Neural crest cell (in vitro differentiated cells): ENCODE data around the gene PIP5K1A. TPM values are rescaled to one million over a fixed set of nuclear protein-coding genes. Genes with fewer than 3 reads are reported as not detected.

ENCODE experiments used
- DNase-seq: peaks from one replicate; pipeline ENCODE4 v3.0.0; 2021; ENCODE audit warnings: low read depth, mixed read lengths, low spot score
- H3K27ac Mint-ChIP-seq: one replicate; pipeline ENCODE4 v1.8.0; 2021; ENCODE audit warnings: mild to moderate bottlenecking, mixed read lengths; ENCODE audit not compliant: unreplicated experiment
- H3K27me3 Mint-ChIP-seq: 2 replicates; pipeline ENCODE4 v1.8.0; 2021; ENCODE audit warnings: low read depth, mild to moderate bottlenecking, mixed read lengths
- H3K36me3 Mint-ChIP-seq: 2 replicates; pipeline ENCODE4 v1.8.0; 2021; ENCODE audit warnings: low read depth, mild to moderate bottlenecking, mixed read lengths
- H3K4me1 Mint-ChIP-seq: 2 replicates; pipeline ENCODE4 v1.8.0; 2021; ENCODE audit warnings: mixed read lengths
- H3K4me3 Mint-ChIP-seq: one replicate; pipeline ENCODE4 v1.8.0; 2021; ENCODE audit warnings: mild to moderate bottlenecking, mixed read lengths
- H3K9me3 Mint-ChIP-seq: 2 replicates; pipeline ENCODE4 v1.8.0; 2021; ENCODE audit warnings: mixed read lengths
- total RNA-seq: library from RNA; stranded (reverse); gene quantifications from 2 replicates; pipeline ENCODE4 v1.2.1, GENCODE V29; 2021
- TF ChIP-seq, protein P1 (sequence below): fragments of 200-600 bp; sonication (generic); conservative IDR thresholded peaks from 2 replicates; pipeline ENCODE4 v1.5.0; 2021; ENCODE audit warnings: antibody characterized with exemption, mild to moderate bottlenecking

The PIP5K1A gene
- total RNA-seq, 1 donor from 2014 or later, result 96.2 TPM

DNA sequence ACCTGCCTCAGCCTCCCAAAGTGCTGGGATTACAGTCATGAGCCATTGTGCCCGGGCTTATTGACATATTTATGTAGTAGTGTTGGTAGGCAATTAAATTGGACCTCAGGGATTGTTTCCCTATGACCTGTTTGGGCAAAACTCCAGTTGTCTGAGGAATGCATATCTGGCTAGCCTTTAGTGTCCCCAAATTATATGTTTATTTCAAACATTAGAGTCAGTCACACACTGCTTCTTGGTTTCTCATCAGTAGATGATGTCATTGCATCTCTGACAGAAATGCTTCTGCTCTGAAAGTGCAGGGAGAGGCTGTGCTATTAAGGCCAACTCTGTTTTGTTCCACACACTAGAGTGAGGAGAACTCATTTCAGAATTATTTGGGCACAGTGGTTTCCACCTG is 12.5 kb downstream of the PIP5K1A start:
- TF ChIP-seq, protein P1, sequence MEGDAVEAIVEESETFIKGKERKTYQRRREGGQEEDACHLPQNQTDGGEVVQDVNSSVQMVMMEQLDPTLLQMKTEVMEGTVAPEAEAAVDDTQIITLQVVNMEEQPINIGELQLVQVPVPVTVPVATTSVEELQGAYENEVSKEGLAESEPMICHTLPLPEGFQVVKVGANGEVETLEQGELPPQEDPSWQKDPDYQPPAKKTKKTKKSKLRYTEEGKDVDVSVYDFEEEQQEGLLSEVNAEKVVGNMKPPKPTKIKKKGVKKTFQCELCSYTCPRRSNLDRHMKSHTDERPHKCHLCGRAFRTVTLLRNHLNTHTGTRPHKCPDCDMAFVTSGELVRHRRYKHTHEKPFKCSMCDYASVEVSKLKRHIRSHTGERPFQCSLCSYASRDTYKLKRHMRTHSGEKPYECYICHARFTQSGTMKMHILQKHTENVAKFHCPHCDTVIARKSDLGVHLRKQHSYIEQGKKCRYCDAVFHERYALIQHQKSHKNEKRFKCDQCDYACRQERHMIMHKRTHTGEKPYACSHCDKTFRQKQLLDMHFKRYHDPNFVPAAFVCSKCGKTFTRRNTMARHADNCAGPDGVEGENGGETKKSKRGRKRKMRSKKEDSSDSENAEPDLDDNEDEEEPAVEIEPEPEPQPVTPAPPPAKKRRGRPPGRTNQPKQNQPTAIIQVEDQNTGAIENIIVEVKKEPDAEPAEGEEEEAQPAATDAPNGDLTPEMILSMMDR, result no peak
- Mint-ChIP-seq H3K27me3 (no peaks in the 10 kb centered on the region), H3K4me3 (no peak overlapping the region), H3K36me3 (peaks cover 4% of the 10 kb centered on the region), H3K4me1 (peaks cover 5% of the 10 kb centered on the region), H3K27ac (no peak overlapping the region), H3K9me3 (no peaks in the 10 kb centered on the region)
- DNase-seq, result no peak

DNA sequence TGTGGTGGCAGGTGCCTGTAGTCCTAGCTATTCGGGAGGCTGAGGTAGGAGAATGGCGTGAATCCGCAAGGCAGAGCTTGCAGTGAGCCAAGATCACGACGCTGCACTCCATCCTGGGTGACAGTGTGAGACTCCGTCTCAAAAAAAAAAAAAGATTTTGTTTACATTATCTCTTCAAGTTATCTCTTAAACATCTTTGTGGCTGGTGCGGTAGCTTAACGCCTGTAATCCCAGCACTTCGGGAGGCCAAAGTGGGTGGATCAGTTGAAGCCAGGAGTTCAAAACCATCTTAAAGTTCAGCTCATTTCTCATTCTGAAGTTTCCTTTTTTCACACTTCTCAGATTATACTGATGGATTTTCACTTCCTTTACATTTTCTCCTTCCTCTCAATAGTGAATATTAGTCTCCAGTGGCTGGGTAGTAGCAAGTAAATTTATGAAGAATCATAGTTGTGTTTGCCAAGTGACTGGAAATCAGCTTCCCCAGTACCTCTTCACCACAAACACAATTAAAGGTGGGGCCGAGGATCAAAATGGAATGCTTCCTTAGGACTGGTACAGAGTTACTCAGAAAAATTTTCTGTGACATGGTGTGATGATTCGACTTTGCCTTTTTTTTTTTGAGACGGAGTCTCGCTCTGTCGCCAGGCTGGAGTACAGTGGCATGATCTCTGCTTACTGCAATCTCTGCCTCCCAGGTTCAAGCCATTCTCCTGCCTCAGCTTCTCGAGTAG is 13.8 kb downstream of the PIP5K1A start:
- H3K4me3 Mint-ChIP-seq, result no peak overlapping the region
- no peaks in the 10 kb centered on the region for H3K27me3 Mint-ChIP-seq
- no peak overlapping the region for H3K27ac Mint-ChIP-seq
- TF ChIP-seq, protein P1, result no peak
- H3K36me3 Mint-ChIP-seq, result peaks cover 3% of the 10 kb centered on the region
- peaks cover 5% of the 10 kb centered on the region for H3K4me1 Mint-ChIP-seq
- H3K9me3 Mint-ChIP-seq, result no peaks in the 10 kb centered on the region
- no peak for DNase-seq

GRCh38 chr1:151213560-151213959 is 15.2 kb downstream of the PIP5K1A start:
- H3K27ac Mint-ChIP-seq, result no peak overlapping the region

DNA sequence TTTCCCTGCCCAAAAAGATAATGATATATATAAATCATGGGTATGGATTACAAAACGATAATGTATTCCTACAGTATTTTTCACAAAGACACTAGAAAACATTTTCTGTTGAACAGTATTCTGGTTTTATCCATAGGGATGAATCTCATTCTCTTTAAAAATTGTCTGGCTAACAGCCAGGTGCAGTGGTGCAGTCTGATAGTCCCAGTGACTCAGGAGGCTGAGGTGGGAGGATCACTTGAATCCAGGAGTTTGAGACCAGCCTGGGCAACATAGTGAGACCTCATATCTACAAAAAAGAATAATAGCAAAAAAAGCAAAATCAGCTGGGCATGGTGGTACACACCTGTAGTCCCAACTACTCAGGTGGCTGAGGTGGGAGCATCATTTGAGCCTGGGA is 23.3 kb downstream of the PIP5K1A start:
- no peaks in the 10 kb centered on the region for H3K9me3 Mint-ChIP-seq
- no peak overlapping the region for H3K27ac Mint-ChIP-seq
- H3K27me3 Mint-ChIP-seq, result no peaks in the 10 kb centered on the region
- H3K4me1 Mint-ChIP-seq, result no peaks in the 10 kb centered on the region
- TF ChIP-seq, protein P1, result no peak
- DNase-seq, result no peak
- H3K4me3 Mint-ChIP-seq, result no peak overlapping the region
- H3K36me3 Mint-ChIP-seq, result peaks cover under 1% of the 10 kb centered on the region

More at GRCh38 chr1:151213560-151213959, 15.2 kb downstream of the PIP5K1A start:
- Mint-ChIP-seq H3K4me1 (peaks cover 5% of the 10 kb centered on the region), H3K36me3 (peaks cover 3% of the 10 kb centered on the region), H3K9me3 (no peaks in the 10 kb centered on the region), H3K27me3 (no peaks in the 10 kb centered on the region), H3K4me3 (no peak overlapping the region)
- DNase-seq, result no peak
- TF ChIP-seq, protein P1, result no peak

DNA sequence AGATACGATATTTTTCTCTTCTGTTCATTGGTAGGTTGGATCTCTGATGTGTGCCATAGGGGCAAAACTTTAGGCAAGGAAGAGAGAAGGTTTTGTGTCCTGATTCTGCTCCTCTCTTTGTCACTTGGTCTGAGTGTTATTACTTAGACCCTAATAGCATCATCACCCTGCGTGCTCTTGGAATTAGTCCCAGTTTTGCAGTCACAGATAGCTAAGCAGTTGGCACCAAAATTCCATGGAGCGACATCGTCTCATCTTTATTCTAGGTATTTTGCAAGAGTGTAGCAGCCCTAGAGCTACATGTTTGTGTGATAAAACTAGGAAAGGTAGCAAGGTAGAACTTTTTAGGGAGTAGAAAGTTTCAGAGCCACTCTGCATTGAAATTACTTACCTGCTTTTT is 23.8 kb downstream of the PIP5K1A start:
- Mint-ChIP-seq H3K9me3 (no peaks in the 10 kb centered on the region), H3K27ac (no peak overlapping the region), H3K4me1 (no peaks in the 10 kb centered on the region), H3K27me3 (no peaks in the 10 kb centered on the region), H3K4me3 (no peak overlapping the region), H3K36me3 (no peaks in the 10 kb centered on the region)
- DNase-seq, result no peak
- TF ChIP-seq, protein P1, result no peak
